C4-2B (cell line): ENCODE measurements around the gene PNCK.

Experiments used
- H3K27ac ChIP-seq: fragments of 450-650 bp; 2 replicates; pipeline ENCODE4 v1.5.1; 2017
- CTCF ChIP-seq: fragments of 450-650 bp; conservative IDR thresholded peaks from 2 replicates; pipeline ENCODE4 v1.5.1; 2017; ENCODE audit warnings: mild to moderate bottlenecking
- ZFX ChIP-seq: fragments of 450-650 bp; IDR thresholded peaks from 2 replicates; pipeline ENCODE4 v1.6.1; 2017

PNCK gene

GRCh38 chrX:153632595-153632946, 41.0 kb downstream of the PNCK start:
- H3K27ac ChIP-seq, result no peak overlapping the region
- no peak for TF ChIP-seq CTCF
- no peak for TF ChIP-seq ZFX

GRCh38 chrX:153631907-153632594, 41.6 kb downstream of the PNCK start:
- no peak overlapping the region for H3K27ac ChIP-seq
- TF ChIP-seq ZFX (no peak), CTCF (no peak)

DNA sequence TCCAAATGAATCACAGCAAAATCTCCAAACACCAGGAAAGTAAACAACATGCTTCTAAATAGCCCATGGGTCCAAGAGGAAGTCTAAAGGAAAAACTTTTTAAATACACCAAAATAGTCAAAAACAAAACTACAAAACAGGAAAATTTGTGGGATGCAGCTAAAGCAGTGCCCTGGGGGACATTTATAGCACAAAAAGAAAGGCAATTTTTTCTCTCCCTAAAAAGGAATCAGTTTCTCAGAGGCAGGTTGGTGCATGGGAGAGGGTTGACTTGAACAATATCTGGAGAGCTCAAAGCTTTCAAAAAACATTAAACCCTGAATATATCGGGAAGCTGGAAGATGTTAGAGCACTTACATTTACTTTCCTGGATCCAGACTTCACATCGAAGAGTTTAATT, 42.3 kb downstream of the PNCK start:
- no peak overlapping the region for H3K27ac ChIP-seq
- TF ChIP-seq CTCF (no peak), ZFX (no peak)

DNA sequence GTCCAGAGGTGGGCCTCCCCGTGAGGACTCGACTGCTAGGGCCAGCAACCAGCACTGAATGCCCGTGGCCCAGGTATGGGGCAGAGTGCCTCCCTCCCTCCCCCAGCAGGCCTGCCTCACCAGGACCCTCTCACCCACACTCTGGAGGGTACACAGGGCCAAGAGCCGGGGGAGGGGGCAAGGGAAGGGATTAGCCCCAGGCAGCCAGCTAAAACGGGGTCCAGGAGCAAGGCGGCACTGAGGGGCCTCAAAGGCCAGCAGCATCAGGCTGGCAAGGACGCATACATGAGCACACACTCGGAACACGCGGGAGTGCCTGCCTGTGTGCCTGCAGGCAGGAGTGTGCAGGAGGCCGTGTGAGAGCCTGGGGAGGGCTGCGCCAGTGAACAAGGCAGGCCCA, 44.9 kb downstream of the PNCK start:
- no peak overlapping the region for H3K27ac ChIP-seq
- TF ChIP-seq CTCF, result no peak
- no peak for TF ChIP-seq ZFX

DNA sequence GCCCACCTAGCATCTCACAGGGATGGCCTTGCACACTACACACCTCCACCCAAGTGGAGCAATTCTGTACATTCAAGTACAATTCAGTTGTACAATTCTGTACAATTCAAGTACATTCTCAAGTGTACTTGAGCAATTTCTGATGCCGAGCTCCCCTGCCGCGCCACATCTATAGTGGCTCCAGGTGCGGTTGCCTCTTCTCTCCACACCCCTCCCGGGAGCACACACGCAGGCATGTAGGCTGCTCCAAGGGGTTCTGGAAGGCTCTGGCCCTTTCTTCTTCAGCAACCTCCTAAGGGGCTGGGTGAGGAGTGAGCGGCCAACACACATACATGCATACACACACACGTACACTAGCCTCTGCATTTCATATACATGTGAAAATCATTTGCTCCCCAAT, 45.5 kb downstream of the PNCK start:
- TF ChIP-seq ZFX (no peak), CTCF (no peak)
- no peak overlapping the region for H3K27ac ChIP-seq

DNA sequence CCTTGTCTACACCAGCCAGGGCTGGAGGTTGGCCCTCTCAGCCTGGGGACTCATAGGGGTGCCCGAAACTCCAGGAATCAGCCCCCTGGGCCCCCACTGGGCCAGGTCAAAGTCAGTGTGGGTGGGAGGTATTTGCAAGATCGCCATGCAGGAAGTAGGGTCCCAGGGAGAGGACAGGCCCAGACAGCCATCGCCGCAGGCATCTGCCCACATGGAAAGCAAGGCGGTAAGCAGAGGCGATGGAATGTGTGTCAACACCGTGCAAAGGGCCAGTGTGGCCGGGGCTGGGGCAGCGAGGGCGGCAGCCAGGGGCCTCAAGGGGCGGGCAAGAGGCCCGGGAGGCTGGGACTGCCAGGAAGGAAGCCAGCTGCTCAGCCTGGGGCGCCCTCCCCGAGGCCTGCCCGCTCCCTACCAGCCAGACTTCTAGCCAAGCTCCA, 45.9 kb downstream of the PNCK start:
- TF ChIP-seq ZFX (no peak), CTCF (no peak)
- no peak overlapping the region for H3K27ac ChIP-seq

- no peak for TF ChIP-seq CTCF
- no peak for TF ChIP-seq ZFX
Observed at GRCh38 chrX:153626863-153627674, 46.5 kb downstream of the PNCK start.

More at GRCh38 chrX:153626863-153627674, 46.5 kb downstream of the PNCK start:
- no peak overlapping the region for H3K27ac ChIP-seq
